Nephron progenitor cell (in vitro differentiated cells): Measurements from ENCODE around the gene ARSB.
A peak's percentile ranks its signal among the peaks of the same experiment; 100 is the strongest.
"Not testable (repeated sequence)": the region's sequence is repeated elsewhere in the genome, so short reads cannot be mapped to it uniquely, and the experiment has no call there.

ENCODE experiments used
- DNase-seq: peaks from one replicate; pipeline ENCODE4 v3.0.0; 2021
- H3K27ac Mint-ChIP-seq: 2 replicates; pipeline ENCODE4 v1.8.0; 2021; ENCODE audit warnings: mild to moderate bottlenecking, moderate library complexity, mixed read lengths
- H3K27me3 Mint-ChIP-seq: 2 replicates; pipeline ENCODE4 v1.8.0; 2021; ENCODE audit warnings: mild to moderate bottlenecking, low read depth, mixed read lengths; ENCODE audit not compliant: poor library complexity
- H3K36me3 Mint-ChIP-seq: 2 replicates; pipeline ENCODE4 v1.8.0; 2021; ENCODE audit warnings: low read depth, mixed read lengths
- H3K4me1 Mint-ChIP-seq: 2 replicates; pipeline ENCODE4 v1.8.0; 2021; ENCODE audit warnings: mixed read lengths
- H3K4me3 Mint-ChIP-seq: 2 replicates; pipeline ENCODE4 v1.8.0; 2021; ENCODE audit warnings: mild to moderate bottlenecking, moderate library complexity, mixed read lengths
- H3K9me3 Mint-ChIP-seq: 2 replicates; pipeline ENCODE4 v1.8.0; 2021; ENCODE audit warnings: mild to moderate bottlenecking, moderate library complexity, mixed read lengths
- TF ChIP-seq, protein P1 (sequence below): fragments of 200-600 bp; sonication (generic); IDR thresholded peaks from 2 replicates; pipeline ENCODE4 v1.5.0; 2021; ENCODE audit warnings: antibody characterized with exemption

ARSB gene

DNA sequence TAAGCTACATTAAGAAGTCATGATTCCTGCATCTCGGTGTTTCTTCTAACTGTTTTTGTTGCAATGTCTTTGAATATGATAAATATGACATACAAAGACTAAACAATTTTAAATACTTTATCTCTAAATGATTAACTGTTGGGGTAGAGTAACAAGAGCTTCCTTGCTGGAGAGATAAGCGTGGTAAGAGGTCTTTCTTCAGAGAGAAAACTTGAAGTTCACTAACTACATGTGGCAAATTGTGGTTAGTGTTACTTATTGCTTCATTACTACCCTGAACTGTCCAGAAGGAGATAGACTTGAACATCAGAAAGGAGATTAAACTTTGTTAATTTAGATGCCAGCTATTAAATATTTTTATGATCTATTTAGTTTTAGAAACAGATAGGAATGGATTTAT lies 7.0 kb upstream of the ARSB start:
- no peaks in the 10 kb centered on the region for H3K4me1 Mint-ChIP-seq
- peaks cover 14% of the 10 kb centered on the region for H3K9me3 Mint-ChIP-seq
- no peaks in the 10 kb centered on the region for H3K36me3 Mint-ChIP-seq
- TF ChIP-seq, protein P1, sequence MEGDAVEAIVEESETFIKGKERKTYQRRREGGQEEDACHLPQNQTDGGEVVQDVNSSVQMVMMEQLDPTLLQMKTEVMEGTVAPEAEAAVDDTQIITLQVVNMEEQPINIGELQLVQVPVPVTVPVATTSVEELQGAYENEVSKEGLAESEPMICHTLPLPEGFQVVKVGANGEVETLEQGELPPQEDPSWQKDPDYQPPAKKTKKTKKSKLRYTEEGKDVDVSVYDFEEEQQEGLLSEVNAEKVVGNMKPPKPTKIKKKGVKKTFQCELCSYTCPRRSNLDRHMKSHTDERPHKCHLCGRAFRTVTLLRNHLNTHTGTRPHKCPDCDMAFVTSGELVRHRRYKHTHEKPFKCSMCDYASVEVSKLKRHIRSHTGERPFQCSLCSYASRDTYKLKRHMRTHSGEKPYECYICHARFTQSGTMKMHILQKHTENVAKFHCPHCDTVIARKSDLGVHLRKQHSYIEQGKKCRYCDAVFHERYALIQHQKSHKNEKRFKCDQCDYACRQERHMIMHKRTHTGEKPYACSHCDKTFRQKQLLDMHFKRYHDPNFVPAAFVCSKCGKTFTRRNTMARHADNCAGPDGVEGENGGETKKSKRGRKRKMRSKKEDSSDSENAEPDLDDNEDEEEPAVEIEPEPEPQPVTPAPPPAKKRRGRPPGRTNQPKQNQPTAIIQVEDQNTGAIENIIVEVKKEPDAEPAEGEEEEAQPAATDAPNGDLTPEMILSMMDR = no peak
- no peak overlapping the region for H3K27ac Mint-ChIP-seq
- no peak for DNase-seq
- H3K4me3 Mint-ChIP-seq = no peak overlapping the region
- peaks cover 19% of the 10 kb centered on the region for H3K27me3 Mint-ChIP-seq

DNA sequence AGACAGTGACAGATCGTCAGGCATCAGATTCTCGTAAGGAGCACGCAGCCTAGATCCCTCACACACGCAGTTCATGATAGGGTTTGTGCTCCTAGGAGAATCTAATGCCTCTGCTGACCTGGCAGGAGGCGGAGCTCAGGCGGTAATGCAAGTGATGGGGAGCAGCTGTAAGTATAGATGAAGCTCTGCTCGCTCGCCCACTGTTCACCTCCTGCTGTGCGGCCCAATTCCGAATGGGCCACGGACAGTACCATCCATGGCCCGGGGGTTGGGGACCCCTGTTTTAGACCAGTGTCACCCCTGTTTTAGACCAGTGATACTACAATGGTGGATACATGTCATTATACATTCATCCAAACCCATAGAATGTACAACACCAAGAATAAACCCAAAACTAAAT lies 4.0 kb upstream of the ARSB start:
- no peak overlapping the region for H3K27ac Mint-ChIP-seq
- H3K4me1 Mint-ChIP-seq = peaks cover 16% of the 10 kb centered on the region
- H3K36me3 Mint-ChIP-seq = no peaks in the 10 kb centered on the region
- no peaks in the 10 kb centered on the region for H3K9me3 Mint-ChIP-seq
- no peak overlapping the region for H3K4me3 Mint-ChIP-seq
- DNase-seq = no peak
- peaks cover 19% of the 10 kb centered on the region for H3K27me3 Mint-ChIP-seq
- TF ChIP-seq, protein P1 = no peak

- Mint-ChIP-seq H3K4me1 (peaks cover 27% of the 10 kb centered on the region), H3K36me3 (no peaks in the 10 kb centered on the region), H3K9me3 (no peaks in the 10 kb centered on the region), H3K4me3 (peak overlapping the region; percentile 92), H3K27ac (peak overlapping the region; percentile 88), H3K27me3 (peaks cover 9% of the 10 kb centered on the region)
- DNase-seq = peak; percentile 12
- TF ChIP-seq, protein P1 = no peak
Observed at GRCh38 chr5:78985725-78986223, 664 bp upstream of the ARSB start.

GRCh38 chr5:78984439-78985115 lies 533 bp downstream of the ARSB start:
- Mint-ChIP-seq H3K9me3 (no peaks in the 10 kb centered on the region), H3K36me3 (peaks cover 3% of the 10 kb centered on the region), H3K27ac (peak overlapping the region; percentile 88), H3K4me1 (peaks cover 27% of the 10 kb centered on the region), H3K4me3 (peak overlapping the region; percentile 86), H3K27me3 (peaks cover 8% of the 10 kb centered on the region)
- DNase-seq = peak; percentile 89
- TF ChIP-seq, protein P1 = no peak

- Mint-ChIP-seq H3K36me3 (peaks cover 11% of the 10 kb centered on the region), H3K4me1 (peaks cover 27% of the 10 kb centered on the region), H3K27ac (peak overlapping the region; percentile 88), H3K4me3 (peak overlapping the region; percentile 86), H3K9me3 (no peaks in the 10 kb centered on the region), H3K27me3 (peaks cover 8% of the 10 kb centered on the region)
- DNase-seq = no peak
- TF ChIP-seq, protein P1 = no peak
Observed at GRCh38 chr5:78983601-78984438, 1.3 kb downstream of the ARSB start.

GRCh38 chr5:78983194-78983593 lies 1.9 kb downstream of the ARSB start:
- H3K27me3 Mint-ChIP-seq, H3K9me3 Mint-ChIP-seq, DNase-seq, H3K27ac Mint-ChIP-seq: not testable (repeated sequence)
- Mint-ChIP-seq H3K36me3 (peaks cover 12% of the 10 kb centered on the region), H3K4me3 (peak overlapping the region; percentile 86), H3K4me1 (peaks cover 27% of the 10 kb centered on the region)
